HG03354 (cell line): Measurements from ENCODE around the gene ITGA2B.
"Not testable (repeated sequence)": the region's sequence is repeated elsewhere in the genome, so short reads cannot be mapped to it uniquely, and the experiment has no call there.

Experiments
- ATAC-seq: cut with Tn5 transposase; IDR thresholded peaks from one replicate; pipeline ENCODE4 v1.9.1; 2021; ENCODE audit warnings: mild to moderate bottlenecking; ENCODE audit not compliant: unreplicated experiment, poor library complexity, severe bottlenecking

The ITGA2B gene

DNA sequence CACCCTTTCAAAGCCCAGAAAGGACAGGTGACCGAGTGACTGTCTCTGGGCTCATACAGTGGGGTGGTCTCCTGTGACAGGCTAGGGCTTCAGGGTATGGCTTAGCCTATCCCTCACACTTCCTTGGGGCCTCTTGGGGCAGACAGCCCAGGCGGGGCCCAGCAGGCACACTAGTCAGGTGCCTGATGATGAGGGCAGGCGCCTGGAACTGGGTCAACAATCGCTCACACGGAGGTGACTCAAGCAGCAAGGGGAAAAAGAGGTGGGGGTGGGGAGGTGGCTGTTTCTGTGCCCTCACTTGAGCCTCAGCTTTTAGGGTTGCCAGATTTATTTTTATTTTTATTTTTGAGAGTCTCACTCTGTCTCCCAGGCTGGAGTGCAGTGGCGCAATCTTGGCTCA, 50.7 kb downstream of the ITGA2B start:
- no peak for ATAC-seq

DNA sequence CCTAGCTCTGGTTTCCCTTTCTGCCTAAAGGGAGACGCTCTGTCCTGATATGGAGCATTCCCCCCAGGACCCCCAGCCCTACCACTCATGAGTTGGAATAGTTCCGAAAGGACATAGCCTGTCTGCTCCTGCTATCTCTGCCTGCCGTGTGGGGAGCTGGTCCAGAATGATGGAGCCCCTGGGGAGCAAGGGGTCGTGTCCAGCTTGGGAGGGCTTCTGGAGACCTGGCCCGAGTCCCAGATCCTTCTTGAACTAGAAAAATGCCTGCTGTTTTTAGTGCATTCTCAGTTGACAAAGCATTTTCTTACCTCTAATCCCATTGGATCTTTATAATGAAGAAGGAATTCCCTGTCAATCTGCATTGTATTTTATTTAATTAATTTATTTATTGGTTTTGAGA, 53.5 kb downstream of the ITGA2B start:
- no peak for ATAC-seq

DNA sequence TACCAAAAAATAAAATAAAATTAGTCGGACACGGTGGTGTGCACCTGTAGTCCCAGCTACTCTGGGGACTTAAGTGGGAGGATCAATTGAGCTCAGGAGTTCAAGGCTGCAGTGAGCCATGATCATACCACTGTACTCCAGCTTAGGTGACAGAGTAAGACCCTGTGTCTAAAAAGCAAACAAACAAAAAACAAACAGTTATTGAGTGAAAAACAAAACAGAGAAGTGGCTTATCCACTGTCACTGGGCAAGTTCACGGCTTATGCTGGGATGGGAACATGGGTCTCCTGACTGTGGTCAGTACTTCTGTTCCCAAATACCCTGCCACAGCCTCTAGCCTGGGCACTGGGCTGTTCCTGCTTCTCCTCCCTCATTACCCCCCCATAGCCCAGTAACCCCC, 53.9 kb downstream of the ITGA2B start:
- ATAC-seq = no peak

DNA sequence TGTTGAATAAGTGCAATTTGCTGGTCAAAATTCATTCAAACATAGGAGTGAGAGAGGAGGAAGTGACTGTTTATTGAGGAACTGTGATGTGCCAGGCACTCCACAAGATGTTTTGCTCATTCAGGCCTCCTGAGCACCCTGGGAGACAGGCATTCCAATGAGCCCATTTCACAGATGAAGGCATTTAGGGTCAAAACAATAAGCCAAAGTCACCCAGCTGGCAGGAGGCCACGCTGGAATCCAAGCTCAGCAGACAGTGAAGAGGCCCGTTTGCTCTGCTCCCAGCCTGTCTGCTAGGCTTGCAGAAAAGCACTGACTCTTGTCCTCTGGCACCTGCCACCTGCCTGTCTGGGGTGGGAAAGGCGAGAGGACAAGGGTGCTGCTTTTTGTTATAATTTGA, 54.7 kb downstream of the ITGA2B start:
- no peak for ATAC-seq

DNA sequence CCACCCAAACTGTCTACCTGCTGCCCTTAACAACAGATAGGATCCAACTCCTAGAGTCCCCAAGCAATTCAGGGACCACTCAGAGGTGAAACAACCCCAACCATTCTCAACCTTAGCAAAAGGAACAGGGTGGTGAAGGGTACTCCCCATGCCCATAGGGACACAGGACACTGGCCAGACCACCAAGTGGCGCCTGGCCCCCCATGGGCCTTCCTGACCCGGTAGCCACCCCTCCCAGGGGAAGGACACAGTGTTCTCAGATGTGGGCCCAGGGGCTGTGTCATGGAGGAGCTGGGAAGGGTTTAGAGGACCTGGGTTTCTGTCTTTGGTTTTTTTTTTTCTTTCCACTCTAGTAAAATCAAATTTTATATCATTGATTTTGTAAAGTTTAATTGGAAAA, 55.1 kb downstream of the ITGA2B start:
- no peak for ATAC-seq

DNA sequence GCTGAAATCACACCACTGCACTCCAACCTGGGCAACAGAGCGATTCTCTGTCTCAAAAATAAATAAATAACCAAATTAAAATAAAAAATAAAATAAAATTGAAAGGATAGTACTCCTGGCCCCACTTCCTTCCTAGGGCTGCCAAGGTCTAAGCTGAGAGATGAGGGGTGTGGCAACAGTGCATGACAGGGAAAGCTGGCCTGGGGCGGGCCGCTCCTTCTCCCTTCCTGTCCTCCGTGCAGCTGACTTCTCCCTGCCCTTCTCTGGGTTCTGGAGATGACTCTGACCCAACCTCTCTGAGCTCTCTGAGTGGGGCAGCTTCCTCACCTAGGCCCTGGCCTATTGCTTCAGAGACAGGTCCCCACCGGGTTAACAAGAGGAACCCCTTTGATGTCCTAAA, 56.1 kb downstream of the ITGA2B start:
- ATAC-seq = no peak

DNA sequence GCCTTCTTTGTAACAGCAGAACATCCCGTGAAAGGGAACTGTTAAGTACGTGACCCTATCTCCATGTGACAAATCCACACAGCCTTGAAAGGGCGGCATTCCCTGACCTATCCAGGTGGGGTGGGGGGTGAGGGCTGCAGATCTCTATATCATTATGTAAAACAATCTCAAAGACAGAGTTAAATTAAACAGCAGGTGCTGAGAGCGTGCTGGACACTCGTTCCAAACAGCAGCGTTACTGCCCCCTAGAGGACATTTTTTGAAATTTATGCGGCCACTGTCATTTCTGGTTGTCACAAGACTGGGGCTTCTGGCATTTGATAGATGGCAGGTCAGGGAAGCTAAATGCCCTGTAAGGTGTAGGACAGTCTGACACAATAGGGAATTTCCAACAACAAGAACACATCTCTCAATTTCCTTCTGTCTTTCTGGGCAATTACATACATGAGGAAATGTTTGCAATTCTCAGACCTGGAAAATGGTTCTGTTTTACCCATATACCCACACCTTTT, 58.1 kb downstream of the ITGA2B start:
- ATAC-seq = no peak

DNA sequence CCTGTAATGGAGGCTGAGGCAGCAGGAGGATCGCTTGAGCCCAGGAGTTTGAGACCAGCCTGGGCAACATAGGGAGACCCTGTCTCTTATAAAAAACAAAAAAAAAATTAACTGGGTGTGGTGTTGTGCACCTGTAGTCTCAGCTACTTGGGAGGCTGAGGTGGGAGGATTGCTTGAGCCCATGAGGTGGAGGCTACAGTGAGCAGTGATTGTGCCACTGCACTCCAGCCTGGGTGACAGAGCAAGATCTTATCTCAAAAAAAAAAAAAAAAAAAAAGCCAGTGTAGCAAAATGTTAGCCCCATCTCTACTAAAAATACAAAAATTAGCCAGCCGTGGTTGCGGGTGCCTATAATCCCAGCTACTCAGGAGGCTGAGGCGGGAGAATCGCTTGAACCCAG, 59.2 kb downstream of the ITGA2B start:
- ATAC-seq = not testable (repeated sequence)

DNA sequence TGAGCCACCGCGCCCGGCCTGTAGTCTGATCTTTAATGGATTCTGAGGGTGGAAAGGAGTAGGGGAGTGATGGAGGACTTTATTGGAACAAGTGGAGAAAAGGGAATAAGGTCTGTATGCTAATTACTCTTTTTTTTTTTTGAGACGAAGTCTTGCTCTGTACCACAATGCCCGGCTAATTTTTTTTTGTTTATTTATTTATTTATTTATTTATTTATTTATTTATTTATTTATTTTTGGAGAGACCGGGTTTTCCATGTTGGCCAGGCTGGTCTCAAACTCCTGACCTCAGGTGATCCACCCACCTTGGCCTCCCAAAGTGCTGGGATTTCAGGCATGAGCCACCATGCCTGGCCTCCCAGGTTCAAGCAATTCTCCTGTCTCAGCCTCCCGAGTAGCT, 59.9 kb downstream of the ITGA2B start:
- not testable (repeated sequence) for ATAC-seq

DNA sequence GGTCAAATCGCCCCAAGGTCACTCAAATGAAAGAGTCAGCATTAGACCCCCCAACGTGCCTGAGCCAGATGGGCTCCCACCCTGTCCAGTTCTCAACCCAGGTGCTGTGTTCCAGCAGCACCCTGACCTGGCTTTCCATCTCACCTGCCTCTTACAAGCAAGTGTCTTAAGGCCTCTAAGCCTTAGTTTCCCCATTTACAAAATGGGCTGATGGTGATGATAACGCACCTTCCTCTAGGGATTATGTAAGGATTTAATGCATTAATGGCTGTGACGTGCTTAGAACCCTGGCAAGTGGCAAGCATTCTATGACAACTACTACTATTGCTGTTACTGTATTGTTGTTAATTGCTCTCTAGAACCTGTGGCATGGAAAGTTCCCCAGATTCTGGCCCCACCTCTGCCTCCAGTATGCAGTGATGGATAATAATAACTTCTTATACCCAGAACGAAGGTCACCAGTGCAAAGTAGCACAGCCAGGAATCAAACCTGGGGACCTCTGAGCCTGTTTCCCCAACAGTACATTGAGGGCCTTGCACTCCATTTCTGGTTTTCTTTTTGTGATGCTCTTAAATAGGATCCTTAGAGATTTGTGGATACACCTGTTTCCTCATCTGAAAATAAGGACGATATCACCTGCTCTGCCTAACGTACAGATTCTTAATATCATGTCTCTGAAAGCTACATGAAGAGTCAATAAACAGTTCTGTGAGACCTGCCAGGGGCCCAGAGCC, 61.6 kb downstream of the ITGA2B start:
- no peak for ATAC-seq

DNA sequence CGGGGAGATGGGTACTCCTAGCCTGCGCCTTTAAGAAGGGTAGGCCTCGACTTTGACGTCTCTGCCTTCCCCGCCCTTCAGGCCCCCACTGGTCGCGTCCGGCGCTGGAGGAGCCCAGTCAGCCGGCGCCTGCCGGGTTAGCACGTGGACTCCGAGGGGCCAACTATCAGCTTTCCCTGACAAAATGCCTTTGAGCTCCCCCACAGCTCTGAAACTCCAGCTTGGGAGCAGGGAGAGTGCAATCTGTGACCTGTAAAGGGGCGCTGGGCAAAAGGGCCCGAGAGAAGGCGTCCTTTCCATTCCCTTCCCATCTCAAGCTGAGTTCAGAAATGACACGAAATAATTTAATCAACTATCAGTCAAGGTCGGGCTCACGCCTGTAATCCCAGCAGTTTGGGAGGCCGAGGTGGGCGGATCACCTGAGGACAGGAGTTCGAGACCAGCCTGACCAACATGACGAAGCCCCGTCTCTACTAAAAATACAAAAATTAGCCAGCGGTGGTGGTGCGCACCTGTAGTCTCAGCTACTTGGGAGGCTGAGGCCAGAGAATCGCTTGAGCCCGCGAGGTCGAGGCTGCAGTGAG, 62.5 kb downstream of the ITGA2B start:
- peak; percentile 52 for ATAC-seq

DNA sequence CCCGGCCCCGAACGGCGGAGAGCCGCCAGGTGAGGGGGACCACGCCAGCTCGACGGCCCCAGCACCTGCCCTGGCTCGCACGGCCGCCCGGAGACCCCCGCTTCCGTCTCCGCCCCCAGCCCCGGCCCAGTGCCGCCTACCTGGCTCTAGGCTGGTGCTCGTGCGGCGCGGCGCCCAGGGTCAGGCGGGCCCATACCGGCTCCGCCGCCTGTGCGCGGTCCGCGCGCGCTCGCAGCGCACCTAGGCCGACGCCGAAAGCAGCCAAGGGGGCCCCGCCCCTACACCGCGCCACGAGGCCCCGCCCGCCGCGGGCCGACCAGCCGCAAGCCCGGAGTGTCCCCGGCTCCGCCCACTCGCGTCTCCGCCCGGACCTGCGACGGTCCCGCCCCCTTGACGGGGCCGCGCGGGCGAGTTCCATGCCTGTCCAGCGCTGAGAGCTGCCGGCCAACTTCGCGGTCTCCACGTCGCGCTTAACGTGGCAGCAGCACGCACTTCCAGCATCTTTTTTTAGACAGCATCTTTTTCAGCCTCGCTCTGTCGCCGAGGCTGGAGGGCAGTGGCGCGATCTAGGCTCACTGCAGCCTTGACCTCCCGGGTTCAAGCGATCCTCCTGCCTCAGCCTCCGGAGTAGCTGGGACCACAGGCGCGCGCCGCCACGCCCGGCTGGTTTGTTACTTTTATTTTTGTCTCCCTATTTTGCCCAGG, 64.7 kb downstream of the ITGA2B start, which contains the start of gene SLC25A39:
TSS of gene SLC25A39 (minus strand) at position 253 of the 705 bp plus-strand sequence. CDS start 1,261 bp downstream, outside the sequence.
- ATAC-seq = peak; percentile 55

DNA sequence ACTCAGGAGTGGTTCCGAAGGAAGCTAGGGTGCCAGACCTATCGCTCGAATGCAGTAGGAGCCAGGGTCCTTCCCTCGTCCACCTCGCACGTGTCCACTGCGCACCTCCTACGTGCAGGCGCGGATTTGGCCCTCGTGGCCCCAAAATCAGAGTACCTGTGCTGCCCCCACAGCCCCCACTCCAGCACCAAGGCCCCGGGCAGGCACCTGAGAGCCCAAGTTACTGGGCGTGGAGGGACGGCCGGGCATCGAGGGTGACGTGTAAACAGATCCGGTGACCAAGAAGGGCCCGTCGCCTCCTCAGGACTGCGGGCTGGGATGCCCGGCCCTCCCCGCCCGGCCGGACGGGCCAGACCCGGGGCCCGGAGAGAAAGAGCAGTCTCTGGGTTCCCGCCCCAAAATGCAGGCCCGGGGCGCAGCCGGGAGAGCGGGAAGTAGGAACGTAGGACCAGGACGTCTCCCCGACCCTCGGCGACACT, 65.3 kb downstream of the ITGA2B start:
- ATAC-seq = peak; percentile 1

DNA sequence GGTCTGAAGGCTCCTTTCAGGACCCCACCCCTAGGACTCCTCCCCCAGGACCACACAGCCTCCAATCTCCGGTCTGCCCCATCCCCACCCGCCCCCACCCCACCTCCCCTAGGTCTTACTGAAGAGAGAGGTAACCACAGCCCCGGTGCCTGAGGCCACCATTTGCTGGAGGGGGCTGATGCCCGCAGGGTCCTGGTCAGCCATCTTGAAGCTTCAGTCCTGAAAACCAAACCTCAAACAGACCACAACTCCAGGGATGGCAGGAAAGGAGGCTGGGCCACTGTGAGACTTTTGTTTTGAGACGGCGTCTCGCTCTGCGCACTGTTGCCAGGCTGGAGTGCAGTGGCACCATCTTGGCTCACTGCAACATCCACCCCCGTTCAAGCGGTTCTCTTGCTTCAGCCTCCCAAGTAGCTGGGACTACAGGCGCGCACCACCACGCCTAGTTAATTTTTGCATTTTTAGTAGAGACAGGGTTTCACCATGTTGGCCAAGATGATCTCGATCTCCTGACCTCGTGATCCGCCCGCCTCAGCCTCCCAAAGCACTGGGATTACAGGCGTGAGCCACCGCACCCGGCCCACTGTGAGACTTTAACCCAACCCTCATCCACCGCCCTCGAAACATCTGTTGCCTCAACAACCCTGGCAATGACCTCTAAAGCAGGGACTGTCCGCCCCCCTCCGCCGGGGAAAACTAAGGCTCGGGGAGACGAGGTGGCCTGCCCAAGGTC, 65.9 kb downstream of the ITGA2B start:
- no peak for ATAC-seq

DNA sequence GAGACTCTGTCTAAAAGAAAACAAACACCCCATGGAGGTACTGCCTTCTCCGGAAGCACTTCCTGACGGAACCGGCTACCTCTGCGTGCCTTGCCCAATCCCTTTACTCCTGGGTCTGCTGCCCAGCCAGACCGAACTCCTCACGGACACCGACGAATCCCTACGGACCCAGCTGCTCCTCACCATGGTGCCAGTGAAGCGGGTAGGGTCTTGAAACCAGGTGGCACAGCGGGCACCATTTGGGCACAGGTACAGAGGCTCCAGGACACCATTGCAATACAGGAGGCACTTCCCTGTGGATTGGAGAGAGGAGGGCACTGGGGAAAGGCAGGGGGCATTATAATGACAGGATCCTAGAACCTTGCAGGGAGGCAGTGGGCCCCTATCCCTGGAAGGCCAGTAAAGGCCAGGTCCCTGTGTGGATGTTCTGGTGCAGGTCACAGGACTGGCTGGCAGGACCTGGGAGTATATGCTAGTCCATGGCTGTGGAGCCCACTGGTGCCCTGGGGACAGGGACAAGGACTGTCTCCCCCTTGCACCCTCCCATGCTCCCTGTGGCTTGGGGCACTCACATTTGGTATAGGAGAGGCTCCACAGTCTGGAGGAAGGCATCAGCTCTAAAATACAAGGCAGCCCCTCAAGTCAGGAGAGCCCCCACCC, 67.1 kb downstream of the ITGA2B start:
- no peak for ATAC-seq
